Measurements from ENCODE around the gene C19orf25. TPM values are rescaled to one million over a fixed set of nuclear protein-coding genes. Genes with fewer than 3 reads are reported as not detected.

C19orf25 gene
- total and polyA plus RNA-seq, 9 of the 15 experiments (the other 6 are each of a cell fraction or from before 2014, with no cell fraction given), result 0.79 to 96.0 (median 36.1) TPM

GRCh38 chr19:1455336-1456120 is 23.5 kb downstream of the C19orf25 start (continued):
- no peak for TF ChIP-seq ZNF740 (CRISPR knock-in tag; IDR thresholded peaks at IDR 0.05)
- no peak for TF ChIP-seq ZNF740 (tag; IDR thresholded peaks at IDR 0.05)
- 0 out of 2 replicates have a peak, but pooled peaks have one; percentile 29 for TF ChIP-seq POLR2AphosphoS5 (IDR thresholded peaks at IDR 0.05; ENCODE audit: control insufficient read depth, insufficient read depth, low read depth, low read length)
- TF ChIP-seq ZNF583 (CRISPR knock-in tag; IDR thresholded peaks at IDR 0.05), result no peak
- no peak for TF ChIP-seq KHSRP (IDR thresholded peaks at IDR 0.05)
- TF ChIP-seq SUPT5H (IDR thresholded peaks at IDR 0.05), result peak; percentile 70
- no peak for TF ChIP-seq ZNF57 (CRISPR knock-in tag; IDR thresholded peaks at IDR 0.05)
- TF ChIP-seq THRB (CRISPR knock-in tag; conservative IDR thresholded peaks at IDR 0.05), result peak; percentile 32; the same call in 1 of the 2 replicates
- TF ChIP-seq CC2D1A (IDR thresholded peaks at IDR 0.05), result no peak
- TF ChIP-seq CGGBP1 (CRISPR knock-in tag; IDR thresholded peaks at IDR 0.05), result no peak
- TF ChIP-seq SMARCA4 (IDR thresholded peaks at IDR 0.05), result no peak
- TF ChIP-seq ZNF830 (CRISPR knock-in tag; IDR thresholded peaks at IDR 0.05), result no peak
- 0 out of 2 replicates have a peak, but pooled peaks have one; percentile 51 for TF ChIP-seq SAFB (IDR thresholded peaks at IDR 0.05; ENCODE audit: borderline replicate concordance, low read depth, low read length)
- TF ChIP-seq SNIP1 (IDR thresholded peaks at IDR 0.05; ENCODE audit: low read depth), result no peak
- TF ChIP-seq ZKSCAN8 (CRISPR knock-in tag; IDR thresholded peaks at IDR 0.05), result no peak
- no peak for TF ChIP-seq CREB3 (tag; conservative IDR thresholded peaks at IDR 0.05; ENCODE audit: low read depth)
- no peak for TF ChIP-seq NR2F6 (CRISPR knock-in tag; IDR thresholded peaks at IDR 0.05)
- TF ChIP-seq RBM39 (optimal IDR thresholded peaks at IDR 0.05; ENCODE audit: low read depth, low read length), result no peak
- TF ChIP-seq STAT5A (IDR thresholded peaks at IDR 0.05; ENCODE audit: borderline replicate concordance, low read length), result no peak
- no peak for TF ChIP-seq ZBTB5 (IDR thresholded peaks at IDR 0.05)
- no peak for TF ChIP-seq ARHGAP35 (IDR thresholded peaks at IDR 0.05; ENCODE audit: partially characterized antibody)
- 0 out of 2 replicates have a peak, but pooled peaks have one; percentile 10 for TF ChIP-seq CREB1 (IDR thresholded peaks at IDR 0.05)
- TF ChIP-seq CREB1 (CRISPR knock-in tag; IDR thresholded peaks at IDR 0.05), result peak; percentile 18; the same call in 1 of the 2 replicates
- TF ChIP-seq NFXL1 (CRISPR knock-in tag; IDR thresholded peaks at IDR 0.05), result no peak
- TF ChIP-seq TEAD4 (IDR thresholded peaks at IDR 0.05; ENCODE audit: low read length), result no peak
- no peak for TF ChIP-seq TEAD4 (CRISPR knock-in tag; IDR thresholded peaks at IDR 0.05; ENCODE audit: borderline replicate concordance)
- no peak for TF ChIP-seq ZNF77 (CRISPR knock-in tag; IDR thresholded peaks at IDR 0.05)

Data from K562 (cell line).